ENCODE results near the gene R3HDM4. TPM values are rescaled to one million over a fixed set of nuclear protein-coding genes. Genes with fewer than 3 reads are reported as not detected.

R3HDM4 gene
- total RNA-seq, 4 donors from 2014 or later = 37.2 to 49.1 (median 44.3) TPM

GRCh38 chr19:903266-903797, 9.7 kb downstream of the R3HDM4 start:
- Histone ChIP-seq H3K27ac (no peak overlapping the region), H3K27me3 (no peaks in the 10 kb centered on the region), H3K4me3 (no peak overlapping the region), H3K9me3 (no peaks in the 10 kb centered on the region), H3K36me3 (peaks cover 0 to 20% of the 10 kb centered on the region in 2 donors), H3K4me1 (no peaks in the 10 kb centered on the region)
- intact Hi-C loops (cut with DNase I; ENCODE audit: low total_unique reads) (no loop called here), in situ Hi-C loops (cut with MboI; ENCODE audit: low sequenced_read_pairs in 4 of 4) (no loop called here)
- no peak for ATAC-seq
- TF ChIP-seq POLR2A (IDR thresholded peaks at IDR 0.05) = no peak
- TF ChIP-seq, protein P1, sequence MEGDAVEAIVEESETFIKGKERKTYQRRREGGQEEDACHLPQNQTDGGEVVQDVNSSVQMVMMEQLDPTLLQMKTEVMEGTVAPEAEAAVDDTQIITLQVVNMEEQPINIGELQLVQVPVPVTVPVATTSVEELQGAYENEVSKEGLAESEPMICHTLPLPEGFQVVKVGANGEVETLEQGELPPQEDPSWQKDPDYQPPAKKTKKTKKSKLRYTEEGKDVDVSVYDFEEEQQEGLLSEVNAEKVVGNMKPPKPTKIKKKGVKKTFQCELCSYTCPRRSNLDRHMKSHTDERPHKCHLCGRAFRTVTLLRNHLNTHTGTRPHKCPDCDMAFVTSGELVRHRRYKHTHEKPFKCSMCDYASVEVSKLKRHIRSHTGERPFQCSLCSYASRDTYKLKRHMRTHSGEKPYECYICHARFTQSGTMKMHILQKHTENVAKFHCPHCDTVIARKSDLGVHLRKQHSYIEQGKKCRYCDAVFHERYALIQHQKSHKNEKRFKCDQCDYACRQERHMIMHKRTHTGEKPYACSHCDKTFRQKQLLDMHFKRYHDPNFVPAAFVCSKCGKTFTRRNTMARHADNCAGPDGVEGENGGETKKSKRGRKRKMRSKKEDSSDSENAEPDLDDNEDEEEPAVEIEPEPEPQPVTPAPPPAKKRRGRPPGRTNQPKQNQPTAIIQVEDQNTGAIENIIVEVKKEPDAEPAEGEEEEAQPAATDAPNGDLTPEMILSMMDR (IDR thresholded peaks at IDR 0.05 in 4 of 5, conservative IDR thresholded peaks at IDR 0.05 in 1 of 5) = no peak
- DNase-seq = no peak

GRCh38 chr19:902446-903226, 10.4 kb downstream of the R3HDM4 start:
- ATAC-seq = no peak
- Histone ChIP-seq H3K4me3 (no peak overlapping the region), H3K27ac (no peak overlapping the region), H3K27me3 (no peaks in the 10 kb centered on the region), H3K36me3 (peaks cover 0 to 20% of the 10 kb centered on the region in 2 donors), H3K9me3 (no peaks in the 10 kb centered on the region), H3K4me1 (no peaks in the 10 kb centered on the region)
- DNase-seq = no peak
- in situ Hi-C loops (cut with MboI; ENCODE audit: low sequenced_read_pairs in 4 of 4) = no loop called here
- intact Hi-C loops (cut with DNase I; ENCODE audit: low total_unique reads) = no loop called here
- TF ChIP-seq, protein P1 (IDR thresholded peaks at IDR 0.05 in 4 of 5, conservative IDR thresholded peaks at IDR 0.05 in 1 of 5) = no peak
- TF ChIP-seq POLR2A (IDR thresholded peaks at IDR 0.05) = no peak

- intact Hi-C loops (cut with DNase I; ENCODE audit: low total_unique reads) = no loop called here
- TF ChIP-seq, protein P1 (IDR thresholded peaks at IDR 0.05 in 4 of 5, conservative IDR thresholded peaks at IDR 0.05 in 1 of 5) = no peak
- TF ChIP-seq POLR2A (IDR thresholded peaks at IDR 0.05) = no peak
- Histone ChIP-seq H3K4me1 (no peaks in the 10 kb centered on the region), H3K27ac (no peak overlapping the region), H3K9me3 (no peaks in the 10 kb centered on the region), H3K36me3 (peaks cover 0 to 20% of the 10 kb centered on the region in 2 donors), H3K4me3 (no peak overlapping the region), H3K27me3 (no peaks in the 10 kb centered on the region)
- ATAC-seq = no peak
- no peak for DNase-seq
- in situ Hi-C loops (cut with MboI; ENCODE audit: low sequenced_read_pairs in 4 of 4) = no loop called here
Measured at GRCh38 chr19:902093-902370, 11.0 kb downstream of the R3HDM4 start.

DNA sequence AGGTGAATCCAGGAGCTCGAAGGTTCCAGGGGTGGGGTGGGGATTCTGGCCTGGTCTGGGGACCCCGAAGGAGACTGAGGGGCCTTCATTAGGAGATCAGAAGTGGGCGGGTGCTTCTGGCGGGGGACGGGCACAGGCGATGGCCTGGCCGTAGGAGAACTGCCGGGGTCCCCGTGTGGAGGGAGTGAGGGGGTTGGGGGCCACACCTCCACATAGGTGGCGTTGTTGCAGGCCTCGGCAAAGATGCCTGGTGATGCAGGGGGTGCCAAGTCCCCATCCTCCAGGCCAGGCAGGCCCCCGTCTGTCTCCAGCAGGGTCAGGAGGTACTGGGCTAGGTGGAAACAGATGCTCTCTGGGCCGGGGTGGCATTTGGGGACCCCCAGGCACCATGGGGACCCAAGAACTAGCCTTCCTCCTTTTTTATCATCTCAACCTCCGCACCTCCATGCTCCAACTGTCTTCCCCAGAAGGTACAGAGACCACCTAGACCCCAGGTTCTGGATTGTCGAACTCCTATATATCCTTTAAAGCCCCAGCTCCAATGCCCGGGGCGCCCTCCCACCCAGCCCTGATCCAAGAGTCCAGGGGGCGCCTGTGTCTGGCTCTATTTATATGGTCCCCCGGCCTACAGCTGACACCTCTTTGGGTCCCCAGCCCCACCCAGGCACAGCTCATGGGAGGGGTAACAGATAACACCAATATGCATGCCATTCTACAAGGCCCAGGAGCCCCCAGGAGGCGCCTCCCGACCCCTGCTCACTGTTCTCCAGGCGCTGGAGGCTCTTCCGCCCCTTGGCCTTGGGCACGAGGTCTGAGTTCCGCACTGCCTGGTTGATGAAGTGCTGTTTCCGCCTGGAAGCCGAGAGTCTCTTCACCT, 11.6 kb downstream of the R3HDM4 start:
- Histone ChIP-seq H3K4me1 (no peaks in the 10 kb centered on the region), H3K27me3 (no peaks in the 10 kb centered on the region), H3K27ac (no peak overlapping the region), H3K9me3 (no peaks in the 10 kb centered on the region), H3K36me3 (peaks cover 0 to 20% of the 10 kb centered on the region in 2 donors), H3K4me3 (no peak overlapping the region)
- no peak for DNase-seq
- intact Hi-C loops (cut with DNase I; ENCODE audit: low total_unique reads) (no loop called here), in situ Hi-C loops (cut with MboI; ENCODE audit: low sequenced_read_pairs in 4 of 4) (no loop called here)
- TF ChIP-seq POLR2A (IDR thresholded peaks at IDR 0.05) = no peak
- TF ChIP-seq, protein P1 (IDR thresholded peaks at IDR 0.05 in 4 of 5, conservative IDR thresholded peaks at IDR 0.05 in 1 of 5) = no peak
- no peak for ATAC-seq

Data from gastrocnemius medialis (tissue), 4 donors.